ENCODE results near the gene KCNJ9.
A peak's percentile ranks its signal among the peaks of the same experiment; 100 is the strongest.
"Not testable (repeated sequence)": the region's sequence is repeated elsewhere in the genome, so short reads cannot be mapped to it uniquely, and the experiment has no call there.

Gene KCNJ9

DNA sequence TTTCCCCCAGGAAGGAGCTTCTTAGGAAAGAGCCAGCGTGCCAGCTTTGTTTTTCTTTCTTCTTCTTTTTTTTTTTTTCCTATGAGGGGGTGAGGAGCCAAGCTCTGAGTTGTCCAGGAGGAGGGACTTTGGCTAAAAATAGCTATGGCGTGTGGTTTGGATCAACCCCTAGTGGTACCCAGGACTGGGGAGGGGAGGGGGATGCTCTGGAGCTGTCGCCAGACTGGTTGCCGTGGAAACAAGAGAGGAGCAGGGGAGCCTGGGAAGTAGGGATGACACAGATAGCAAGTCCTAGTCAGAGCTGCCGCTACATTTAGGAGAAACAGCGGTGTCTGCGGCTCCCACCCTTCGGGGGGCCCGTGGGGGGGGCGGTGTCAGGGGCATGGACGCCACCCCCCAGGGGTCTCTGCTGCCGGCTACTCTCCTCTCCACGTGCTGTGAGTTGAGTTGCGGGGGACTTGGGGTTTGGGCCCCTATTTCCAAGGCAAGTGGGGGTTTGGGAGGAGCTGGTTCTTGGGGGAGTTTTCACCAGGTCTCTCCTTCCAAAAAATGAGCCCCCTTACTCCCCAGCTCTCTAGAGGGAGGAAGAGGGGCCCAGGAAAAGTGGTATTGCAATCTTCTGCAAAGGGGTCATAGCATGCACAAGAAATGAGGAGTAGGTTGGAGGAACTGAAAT, at the start of gene KCNJ9:
KCNJ9 (plus strand) TSS at position 278 of the 676 bp plus-strand sequence. CDS start 2,493 bp downstream, outside the sequence.
- DNase-seq = no peak

DNA sequence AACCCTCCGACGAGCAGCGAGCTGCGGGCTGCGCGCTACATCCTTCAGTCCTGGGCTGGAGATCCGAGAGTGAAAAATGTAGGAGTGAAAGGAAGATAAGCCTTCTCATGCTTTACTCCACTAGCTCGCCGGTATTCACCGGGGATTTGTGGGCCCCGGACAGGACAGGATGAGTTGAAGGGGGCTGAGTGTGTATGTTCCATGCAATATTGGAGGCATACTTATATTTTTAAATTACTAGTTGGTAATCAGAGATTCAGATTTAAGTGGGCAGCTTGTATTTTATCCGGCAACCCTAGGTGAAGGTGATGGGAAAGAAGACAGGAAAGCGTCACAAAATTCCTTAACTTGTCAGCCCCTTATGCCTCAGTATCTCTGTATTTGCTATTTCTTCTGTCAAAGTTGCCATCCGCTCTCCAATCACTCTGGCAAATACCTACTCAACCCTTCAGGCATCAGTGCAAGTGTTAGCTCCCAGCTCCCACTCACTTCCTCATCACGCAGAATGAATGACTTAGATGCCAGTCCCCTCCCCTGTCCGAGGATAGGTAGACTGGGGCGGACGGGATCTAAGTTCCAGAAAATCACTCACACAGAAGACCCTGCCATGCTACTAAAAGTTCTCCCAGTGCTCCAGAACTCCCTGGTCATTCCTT, 49.0 kb upstream of the KCNJ9 start:
- DNase-seq = no peak

DNA sequence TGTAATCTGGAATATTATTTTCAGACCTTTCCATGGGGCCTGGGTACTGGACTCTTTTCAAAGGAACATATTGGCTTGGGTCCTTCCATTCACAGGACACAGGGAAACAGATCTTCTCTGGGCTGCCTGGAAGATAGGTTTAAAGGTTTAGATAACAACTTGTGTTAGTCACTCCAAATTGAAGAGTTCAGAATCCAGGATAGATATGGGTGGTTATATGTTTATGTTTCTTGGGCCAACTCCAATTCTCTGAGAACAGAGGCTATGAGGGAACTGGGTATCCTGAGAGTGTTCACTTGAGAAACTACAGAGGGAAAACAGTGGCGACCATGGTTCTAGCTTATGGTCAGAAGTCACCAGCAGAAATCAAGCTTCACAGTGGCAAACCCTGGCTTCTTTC, 40.9 kb upstream of the KCNJ9 start:
- DNase-seq = no peak

DNA sequence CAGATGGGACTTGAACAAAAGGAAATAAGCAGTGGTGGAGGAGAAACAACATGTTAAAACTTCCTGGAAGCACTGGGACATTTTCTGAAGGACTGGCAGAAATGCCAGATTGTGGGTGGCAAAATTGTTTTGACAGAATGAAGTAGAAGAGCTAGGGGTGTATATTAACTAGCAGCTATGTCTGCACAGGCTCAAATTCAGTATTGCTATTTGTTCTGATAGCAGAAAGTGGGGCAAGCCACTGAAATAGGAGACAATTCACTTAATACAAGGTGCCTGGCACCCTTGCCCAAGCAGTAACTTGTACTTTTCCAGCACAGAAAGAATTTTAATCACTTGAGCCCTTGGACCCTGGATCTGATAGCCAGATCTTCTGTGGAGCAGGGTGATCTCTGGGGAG, 37.8 kb upstream of the KCNJ9 start:
- no peak for DNase-seq

DNA sequence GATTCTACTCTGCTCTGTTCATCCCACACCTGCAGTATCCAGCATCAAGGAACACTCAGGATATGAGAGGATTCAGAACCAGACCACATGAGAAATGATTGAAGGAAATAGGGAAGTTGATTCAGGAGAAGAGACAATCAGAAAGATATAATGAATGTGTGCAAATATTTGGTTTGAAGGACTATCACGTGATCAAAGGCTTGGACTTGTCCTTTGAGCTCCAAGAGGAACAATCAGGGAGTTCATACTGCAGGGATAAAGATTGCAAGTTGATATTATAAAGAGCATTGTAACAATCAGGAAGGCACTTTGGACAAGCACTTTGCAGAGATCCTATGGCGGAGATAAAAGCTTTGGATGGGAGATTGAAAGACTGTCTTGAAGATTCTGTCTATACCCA, 35.7 kb upstream of the KCNJ9 start:
- no peak for DNase-seq

DNA sequence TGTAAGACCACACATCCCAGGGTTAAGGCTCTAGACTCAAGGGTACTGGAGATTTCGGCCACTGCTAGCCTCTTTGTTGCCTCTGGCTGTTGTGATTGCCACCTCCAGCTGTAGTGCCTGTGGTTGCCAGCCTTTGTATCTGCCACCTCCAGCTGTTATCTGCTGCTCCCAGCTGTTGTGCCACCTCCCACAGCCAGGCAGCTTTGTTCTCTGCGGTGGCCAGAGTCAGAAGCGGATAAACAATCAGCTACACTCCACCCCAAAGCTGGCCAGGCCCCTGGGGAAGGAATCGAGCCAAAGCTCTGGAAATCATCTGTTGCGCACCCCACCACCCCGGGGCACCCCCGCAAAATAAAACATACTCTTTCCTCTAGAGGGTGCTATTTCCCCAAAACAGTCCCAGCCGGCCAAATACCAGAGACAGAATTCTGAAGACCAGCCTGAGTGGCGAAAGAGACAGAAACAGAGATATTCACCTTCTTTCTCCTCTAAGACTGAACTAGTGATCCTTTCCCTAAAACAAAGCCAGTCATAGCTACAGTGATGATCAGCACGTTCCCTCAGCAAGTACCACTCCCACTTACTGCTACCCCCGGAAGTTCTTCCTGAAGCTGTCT, 34.7 kb upstream of the KCNJ9 start:
- DNase-seq = peak; percentile 31

DNA sequence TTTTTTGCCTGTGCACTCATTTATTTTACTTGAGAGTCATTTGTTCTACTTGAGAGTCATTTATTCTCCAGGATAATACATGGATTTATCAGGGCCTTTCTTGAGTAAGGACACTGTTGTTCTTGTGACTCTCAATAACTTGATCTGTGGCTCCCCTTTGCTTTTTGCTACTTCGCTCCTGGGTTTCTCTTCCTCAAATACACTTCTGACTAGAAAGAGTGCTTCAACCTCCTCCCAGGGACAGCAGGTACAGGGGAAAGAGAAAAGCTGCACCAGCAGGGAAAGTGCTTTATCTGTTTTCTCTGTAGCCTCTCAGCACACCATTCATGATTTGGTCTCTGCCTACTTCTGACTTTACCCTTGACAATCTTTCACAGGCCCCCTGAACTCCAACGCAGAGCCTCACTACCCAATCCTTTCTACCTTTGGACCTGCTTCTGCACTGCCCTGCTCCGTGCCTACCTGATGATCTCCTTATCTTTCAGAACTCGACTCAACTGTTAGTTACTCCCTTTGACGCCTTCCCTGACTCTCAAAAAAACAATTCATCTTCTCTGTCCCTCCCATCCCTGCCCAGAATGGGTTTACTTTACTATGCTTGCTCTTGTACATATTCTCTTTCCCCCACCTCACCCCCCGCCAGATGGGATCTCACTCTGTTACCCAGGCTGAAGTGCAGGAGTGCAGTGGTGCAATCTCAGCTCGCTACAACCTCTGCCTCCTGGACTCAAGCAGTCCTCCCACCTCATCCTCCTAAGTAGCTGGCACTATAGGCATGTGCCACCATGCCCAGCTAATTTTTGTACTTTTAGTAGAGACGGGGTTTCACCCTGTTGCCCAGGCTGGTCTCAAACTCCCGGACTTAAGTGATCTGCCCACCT, 34.0 kb upstream of the KCNJ9 start:
- DNase-seq = no peak

DNA sequence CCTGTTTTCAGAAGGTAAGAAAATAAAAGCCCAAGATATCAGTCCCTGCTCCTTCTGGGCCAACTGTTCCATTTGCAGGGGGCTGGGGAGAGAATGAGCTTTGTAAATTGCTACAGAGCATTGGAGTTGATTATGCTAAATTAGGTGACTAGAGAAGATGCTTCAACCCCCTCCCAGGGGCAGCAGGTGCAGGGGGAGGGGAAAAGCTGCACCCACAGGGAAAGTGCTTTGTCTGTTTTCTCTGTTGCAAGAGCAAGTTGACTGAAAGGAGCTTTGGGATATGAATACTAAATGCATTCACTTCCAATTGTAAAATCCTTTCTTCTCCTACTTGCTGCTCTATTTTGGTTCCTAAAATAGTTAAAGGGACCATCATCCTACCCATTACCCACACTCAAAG, 33.0 kb upstream of the KCNJ9 start:
- DNase-seq = no peak

DNA sequence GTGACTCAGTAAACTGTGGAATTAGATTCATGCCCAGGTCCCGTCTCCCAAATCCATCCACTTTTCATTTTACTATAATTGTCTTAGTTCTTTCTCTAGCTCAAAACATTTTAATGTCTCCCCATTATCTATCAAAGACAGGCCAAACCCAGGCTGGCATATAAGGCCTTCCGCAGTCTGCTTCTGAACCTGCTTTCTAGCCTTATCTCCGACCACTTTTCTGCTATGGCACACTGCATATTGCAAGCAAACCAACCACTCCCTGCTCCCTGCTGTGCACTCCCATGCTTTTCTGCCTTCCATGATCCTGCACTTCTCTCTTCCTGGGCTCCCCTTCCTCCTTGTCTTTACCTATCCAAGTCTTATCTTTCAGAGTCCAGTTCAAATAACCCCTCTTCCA, 32.2 kb upstream of the KCNJ9 start:
- DNase-seq = no peak

DNA sequence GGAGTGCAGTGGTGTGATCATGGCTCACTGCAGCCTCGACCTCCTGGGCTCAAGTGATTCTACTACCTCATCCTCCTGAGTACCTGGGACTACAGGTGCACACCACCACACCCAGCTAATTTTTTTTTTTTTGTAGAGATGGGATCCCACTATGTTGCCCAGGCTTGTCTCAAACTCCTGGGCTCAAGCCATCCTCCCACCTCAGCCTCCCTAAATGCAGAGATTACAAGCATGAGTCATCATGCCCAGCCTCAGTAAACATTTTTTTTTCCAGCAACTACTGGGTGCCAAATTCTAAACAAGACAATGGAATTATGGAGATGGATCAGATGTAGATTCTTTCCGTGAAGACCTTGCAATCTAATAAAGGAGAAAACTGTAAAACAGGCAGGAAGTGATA, 31.2 kb upstream of the KCNJ9 start:
- DNase-seq = not testable (repeated sequence)

DNA sequence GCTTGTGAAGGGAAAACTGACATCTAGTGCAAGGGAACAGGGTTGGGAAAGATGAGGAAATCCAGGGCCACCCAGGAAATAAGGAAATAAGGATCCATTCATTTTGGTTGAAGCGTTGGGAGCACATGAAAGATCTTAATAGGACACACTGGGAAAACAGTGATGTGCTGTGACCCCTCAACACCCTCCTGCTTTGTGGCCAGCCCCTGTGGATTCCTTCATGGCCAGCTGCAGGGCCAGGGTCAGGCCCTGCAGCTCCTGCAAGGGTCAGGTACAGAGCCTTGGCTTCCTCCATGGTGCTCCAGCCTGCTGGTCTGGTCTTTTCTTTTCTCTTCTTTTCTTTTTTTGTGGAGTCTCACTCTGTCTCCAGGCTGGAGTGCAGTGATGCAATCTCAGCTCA, 30.7 kb upstream of the KCNJ9 start:
- no peak for DNase-seq

DNA sequence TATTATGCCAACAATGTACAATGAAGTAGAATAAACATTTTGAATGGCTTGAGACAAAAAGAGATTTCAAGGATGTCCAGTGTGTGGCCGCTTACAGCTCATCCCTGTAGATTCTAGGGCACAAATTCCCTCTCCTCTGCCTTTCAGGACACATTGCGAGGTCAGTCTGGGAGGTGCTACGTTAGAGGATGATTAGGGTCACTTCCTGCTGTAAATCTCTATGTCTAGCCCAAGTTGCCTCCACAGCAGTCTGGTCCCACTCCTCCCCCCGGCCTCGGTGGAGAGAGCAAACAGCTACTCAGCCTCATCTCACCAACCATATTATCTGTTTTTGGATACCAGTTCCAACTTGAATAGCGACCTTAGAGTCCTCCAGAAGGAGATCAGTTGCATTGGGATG, 28.4 kb upstream of the KCNJ9 start:
- DNase-seq = no peak

DNA sequence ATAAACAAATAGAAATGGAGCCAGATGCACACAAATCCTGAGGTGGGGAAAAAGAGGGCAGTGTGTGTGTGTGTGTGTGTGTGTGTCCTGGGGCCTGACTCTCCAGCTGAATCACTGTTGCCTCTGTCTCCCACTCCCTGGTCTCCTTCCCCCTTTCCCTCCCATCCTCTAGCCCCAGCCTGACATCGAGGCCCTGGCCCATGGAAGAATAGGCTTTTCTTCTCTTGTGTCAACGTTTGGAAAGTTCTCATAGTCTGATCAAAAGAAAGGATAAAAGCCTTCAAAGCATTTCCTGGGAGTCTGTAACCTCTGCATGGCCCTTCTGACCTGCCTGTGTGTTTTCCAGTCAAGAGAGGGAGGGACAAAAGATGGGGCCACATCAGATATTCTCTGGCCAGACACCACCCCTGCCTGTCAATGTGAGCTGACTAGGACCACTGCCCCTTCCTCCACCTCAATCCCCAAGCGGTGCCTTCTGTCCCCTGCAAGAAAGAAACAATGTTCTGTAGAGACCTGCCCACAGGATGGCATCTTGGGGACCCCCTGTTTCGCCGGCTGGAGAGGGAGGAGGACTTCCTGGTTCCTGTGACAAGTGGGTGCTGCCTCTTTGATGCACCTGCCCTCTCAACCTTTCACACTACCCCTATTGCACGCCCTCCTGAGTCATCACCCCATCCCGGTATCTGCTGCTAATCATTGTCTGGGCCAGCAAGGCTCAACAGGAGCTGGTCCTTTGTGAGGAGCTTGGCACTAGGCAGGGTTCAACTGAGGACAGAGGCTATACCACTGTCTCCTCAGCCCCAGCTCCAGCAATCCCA, 27.6 kb upstream of the KCNJ9 start:
- DNase-seq = no peak

DNA sequence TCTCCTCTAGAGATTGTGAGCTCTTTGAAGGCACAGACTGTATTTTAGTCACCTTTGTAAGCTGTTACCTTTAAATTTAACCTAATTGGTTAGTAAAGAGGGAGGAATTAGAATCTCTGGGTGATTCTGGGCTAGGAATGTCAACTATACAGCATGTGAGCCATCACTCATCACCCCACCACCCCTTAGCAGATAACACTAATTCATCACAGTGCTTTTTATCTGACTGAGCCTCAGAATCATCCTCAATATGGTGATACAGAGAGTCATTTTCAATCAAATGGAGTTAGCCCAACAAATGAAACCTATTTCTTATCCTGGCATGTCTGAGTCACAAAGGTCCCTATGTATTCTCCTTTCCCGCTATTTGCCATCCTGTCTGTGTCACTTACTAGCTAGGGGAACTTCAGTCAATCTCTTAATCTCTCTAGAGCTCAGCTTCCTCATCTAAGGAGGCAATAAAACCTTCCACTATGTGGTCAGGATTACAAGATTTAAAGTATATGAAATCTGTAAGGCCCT, 24.6 kb upstream of the KCNJ9 start:
- no peak for DNase-seq

DNA sequence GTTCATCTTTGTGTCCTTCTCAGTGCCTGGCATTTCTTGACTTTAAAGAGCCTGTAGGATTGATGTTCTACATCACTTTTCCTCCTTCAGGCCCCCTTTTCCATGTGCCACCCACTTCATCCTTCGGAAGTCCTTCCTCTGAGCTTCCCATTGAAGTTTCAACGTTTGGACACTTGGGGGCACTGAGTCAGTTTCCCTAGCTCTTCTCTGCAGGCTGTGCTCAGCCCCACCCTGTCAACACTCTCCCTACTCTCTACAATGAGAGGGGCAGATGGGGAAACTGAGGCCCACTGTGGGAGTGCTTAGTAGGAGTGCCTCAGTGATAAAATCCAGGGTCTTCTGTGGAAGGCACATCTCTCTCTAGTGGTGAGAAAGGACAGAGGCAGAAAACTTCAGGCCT, 23.3 kb upstream of the KCNJ9 start:
- DNase-seq = no peak

DNA sequence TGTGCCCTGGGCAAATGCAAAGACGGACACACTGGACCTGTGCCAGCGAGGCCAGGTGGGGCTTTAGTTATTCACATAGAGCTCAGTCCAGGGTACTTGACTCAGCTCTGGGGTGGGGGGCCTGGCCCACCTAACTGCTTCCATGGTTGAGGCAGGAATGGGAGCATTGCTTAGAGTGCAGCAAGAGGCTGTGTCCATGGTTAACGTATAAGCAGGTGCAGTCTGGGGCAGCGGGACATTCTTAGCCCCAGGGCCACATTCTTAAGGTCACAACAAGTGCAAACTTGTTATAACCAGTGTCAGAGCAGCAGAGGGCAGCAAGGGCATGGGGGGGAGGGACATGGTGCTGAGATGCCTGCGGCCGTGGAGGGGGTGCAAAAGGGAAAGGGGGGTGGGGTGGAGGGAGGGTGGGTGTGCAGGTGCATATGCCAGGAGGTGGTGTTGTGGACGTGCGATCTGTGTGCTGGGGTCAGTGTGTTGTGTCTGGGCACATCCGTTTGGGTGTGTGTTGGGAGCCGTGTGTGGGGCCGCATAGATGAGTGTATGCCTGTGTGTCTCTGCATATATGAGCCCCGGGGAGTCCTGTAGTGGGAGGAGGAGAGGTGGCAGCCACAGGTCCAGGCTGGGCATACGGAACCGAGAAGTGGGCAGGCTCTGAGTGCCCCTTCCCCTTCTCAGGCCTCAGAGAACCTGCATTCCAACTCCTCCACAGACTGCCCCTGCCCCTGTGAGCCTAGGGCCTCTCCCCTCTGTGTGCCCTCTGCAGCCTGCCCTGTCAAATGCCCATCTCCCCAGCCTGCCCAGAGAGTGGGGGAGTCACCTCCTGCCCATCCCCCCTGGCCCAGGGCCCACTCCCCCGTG, 19.7 kb upstream of the KCNJ9 start:
- no peak for DNase-seq

DNA sequence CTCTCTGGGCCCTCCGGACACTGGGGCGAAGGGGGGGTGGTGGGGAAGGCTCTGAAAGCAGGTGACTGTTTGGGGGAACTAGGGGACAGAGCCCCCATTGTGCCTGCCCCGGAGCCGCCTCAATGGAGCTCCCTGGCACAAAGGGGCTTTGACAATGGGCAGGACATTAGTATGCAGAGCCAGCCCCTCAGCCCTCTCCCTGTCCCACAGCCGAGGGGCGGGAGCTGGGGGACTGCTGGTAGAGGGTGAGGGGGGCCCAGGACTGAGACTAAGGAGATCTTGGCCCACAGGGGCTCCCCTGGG, 19.2 kb upstream of the KCNJ9 start:
- no peak for DNase-seq

DNA sequence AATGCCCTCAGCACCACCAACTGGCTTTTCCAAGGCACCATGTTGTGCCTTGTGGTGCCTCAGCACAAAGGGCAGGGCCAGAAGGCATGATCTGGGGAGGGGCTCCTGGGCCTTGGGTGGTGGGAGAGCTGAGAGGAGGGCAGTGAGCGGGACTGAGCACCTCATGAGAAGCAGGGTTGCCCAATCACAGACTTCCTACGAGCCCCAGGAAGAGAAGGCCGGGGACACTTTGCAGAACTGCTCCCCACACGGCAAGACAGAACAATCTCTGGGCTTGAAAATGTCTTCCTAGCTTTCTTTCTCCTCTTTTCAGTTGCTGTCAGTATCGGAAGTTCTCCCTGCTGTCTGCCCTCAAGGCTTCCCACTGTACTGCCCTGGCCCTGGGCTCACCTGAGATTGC, 18.2 kb upstream of the KCNJ9 start:
- DNase-seq = no peak

DNA sequence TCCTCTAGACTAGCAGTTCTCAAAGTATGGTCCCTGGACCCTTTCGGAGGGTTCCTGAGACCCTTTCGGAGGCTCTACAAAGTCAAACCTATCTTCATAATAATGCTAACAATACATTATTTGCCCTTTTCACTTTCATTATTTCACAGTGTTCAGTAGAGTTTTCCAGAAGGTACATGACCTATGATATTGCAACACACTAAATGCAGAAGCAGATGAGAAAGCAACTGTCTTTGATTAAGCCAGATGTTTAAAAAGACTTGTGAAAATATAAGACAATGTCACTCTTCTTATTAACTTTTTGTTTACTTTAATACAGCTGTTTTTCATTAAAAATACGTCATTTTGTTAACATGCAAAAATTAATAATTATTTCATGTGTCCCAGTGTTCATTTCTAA, 17.2 kb upstream of the KCNJ9 start:
- no peak for DNase-seq

DNA sequence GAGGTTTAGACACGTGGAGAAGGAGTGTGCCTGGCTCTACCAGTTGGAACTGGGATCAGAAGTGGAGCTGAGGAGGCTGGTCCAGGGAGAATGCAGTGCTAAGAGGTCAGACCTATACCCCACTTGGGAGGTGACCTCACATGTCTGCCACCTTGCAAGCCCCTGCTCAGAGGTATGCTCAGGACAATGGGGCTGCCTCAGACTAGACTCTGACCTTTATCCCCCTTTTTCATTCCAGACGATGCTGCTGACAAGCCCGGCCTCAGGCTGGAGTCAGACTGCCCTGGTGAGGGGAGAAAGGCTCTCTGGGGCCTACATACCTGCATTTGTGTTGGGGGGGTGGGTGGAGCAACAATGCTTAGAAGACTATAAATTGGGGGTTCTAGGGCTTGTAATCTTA, 16.6 kb upstream of the KCNJ9 start:
- DNase-seq = no peak
